WTC11 (cell line): ENCODE measurements around the gene DNAI1. TPM values are rescaled to one million over a fixed set of nuclear protein-coding genes. Genes with fewer than 3 reads are reported as not detected.
"Not testable (repeated sequence)": the region's sequence is repeated elsewhere in the genome, so short reads cannot be mapped to it uniquely, and the experiment has no call there.

Experiments
- ATAC-seq: fragments of 200-7000 bp; cut with Tn5 transposase; 2 replicates; pipeline ENCODE4 v1.10.0; 2021; ENCODE audit warnings: mild to moderate bottlenecking, moderate library complexity
- CTCF ChIA-PET: fragments of 300-600 bp; sonication (Branson Sonifier 250); formaldehyde crosslinking; loops from one replicate; lab custom pipeline; 2021; ENCODE audit warnings: antibody characterized with exemption; lab: Charles Lee
- POLR2A ChIA-PET: fragments of 350-600 bp; sonication (Branson Sonifier 250); formaldehyde crosslinking; loops from one replicate; lab custom pipeline; 2021; ENCODE audit warnings: antibody characterized with exemption; lab: Charles Lee
- DNase-seq: peaks from one replicate; pipeline ENCODE4 v3.0.0; 2021; ENCODE audit warnings: low spot score
- H3K27ac Mint-ChIP-seq: 2 replicates; pipeline ENCODE4 v1.8.0; 2021; ENCODE audit warnings: mixed read lengths
- H3K27me3 Mint-ChIP-seq: 2 replicates; pipeline ENCODE4 v1.8.0; 2021; ENCODE audit warnings: low read depth, mild to moderate bottlenecking, moderate library complexity, mixed read lengths
- H3K36me3 Mint-ChIP-seq: 2 replicates; pipeline ENCODE4 v1.8.0; 2021; ENCODE audit warnings: mixed read lengths
- H3K4me1 Mint-ChIP-seq: 2 replicates; pipeline ENCODE4 v1.8.0; 2022; ENCODE audit warnings: mixed read lengths
- H3K4me3 Mint-ChIP-seq: 2 replicates; pipeline ENCODE4 v1.8.0; 2021; ENCODE audit warnings: mild to moderate bottlenecking, moderate library complexity, mixed read lengths
- H3K9me3 Mint-ChIP-seq: 2 replicates; pipeline ENCODE4 v1.8.0; 2021; ENCODE audit warnings: mixed read lengths
- CREB1 ChIP-seq: sonication (generic); formaldehyde crosslinking; IDR thresholded peaks from 2 replicates; pipeline ENCODE4 v1.8.0; 2023; ENCODE audit warnings: mild to moderate bottlenecking, missing genetic modification reagents
- ERG ChIP-seq: fragments of 250-450 bp; sonication (Bioruptor Pico); IDR thresholded peaks from 2 replicates; pipeline ENCODE4 v1.8.0; 2021; ENCODE audit warnings: mild to moderate bottlenecking
- JAZF1 ChIP-seq: fragments of 250-450 bp; sonication (Bioruptor Pico); IDR thresholded peaks from 2 replicates; pipeline ENCODE4 v1.9.0; 2021; ENCODE audit warnings: moderate library complexity, mild to moderate bottlenecking, inconsistent platforms
- NR2C2 ChIP-seq: sonication (generic); formaldehyde crosslinking; IDR thresholded peaks from 2 replicates; pipeline ENCODE4 v1.8.0; 2022; ENCODE audit warnings: mild to moderate bottlenecking, missing genetic modification reagents
- OVOL2 ChIP-seq: fragments of 250-450 bp; sonication (Bioruptor Pico); IDR thresholded peaks from 2 replicates; pipeline ENCODE4 v1.9.0; 2021; ENCODE audit warnings: mild to moderate bottlenecking, borderline replicate concordance
- PREB ChIP-seq: sonication (generic); formaldehyde crosslinking; IDR thresholded peaks from 2 replicates; pipeline ENCODE4 v1.8.1; 2022; ENCODE audit warnings: mild to moderate bottlenecking, missing genetic modification reagents, moderate library complexity, borderline replicate concordance
- SMAD3 ChIP-seq: sonication (generic); formaldehyde crosslinking; IDR thresholded peaks from 2 replicates; pipeline ENCODE4 v1.8.0; 2022; ENCODE audit warnings: missing genetic modification reagents, mild to moderate bottlenecking, borderline replicate concordance
- TCF7 ChIP-seq: sonication (generic); formaldehyde crosslinking; IDR thresholded peaks from 2 replicates; pipeline ENCODE4 v1.8.0; 2022; ENCODE audit warnings: mild to moderate bottlenecking, low read depth, missing genetic modification reagents, moderate library complexity
- ZBTB43 ChIP-seq: sonication (generic); formaldehyde crosslinking; IDR thresholded peaks from 2 replicates; pipeline ENCODE4 v1.8.1; 2023; ENCODE audit warnings: mild to moderate bottlenecking, missing genetic modification reagents
- ZNF219 ChIP-seq: sonication (generic); formaldehyde crosslinking; IDR thresholded peaks from 2 replicates; pipeline ENCODE4 v1.8.0; 2023; ENCODE audit warnings: missing genetic modification reagents, mild to moderate bottlenecking, borderline replicate concordance
- ZNF416 ChIP-seq: fragments of 250-450 bp; sonication (Bioruptor Pico); IDR thresholded peaks from 2 replicates; pipeline ENCODE4 v1.9.0; 2021; ENCODE audit warnings: mild to moderate bottlenecking, inconsistent platforms
- total RNA-seq: library from RNA; stranded (reverse); gene quantifications from 3 replicates; pipeline ENCODE4 v1.2.3, GENCODE V29; 2021
- TF ChIP-seq, protein P1 (sequence below): sonication (generic); formaldehyde crosslinking; IDR thresholded peaks from 2 replicates; pipeline ENCODE4 v1.8.1; 2023; ENCODE audit warnings: mild to moderate bottlenecking, missing genetic modification reagents, borderline replicate concordance
- TF ChIP-seq, protein P2 (sequence below): sonication (generic); formaldehyde crosslinking; IDR thresholded peaks from 2 replicates; pipeline ENCODE4 v1.8.1; 2022; ENCODE audit warnings: missing genetic modification reagents, borderline replicate concordance

The DNAI1 gene
- total RNA-seq, 1 experiment from 2014 or later = 2.1 TPM

DNA sequence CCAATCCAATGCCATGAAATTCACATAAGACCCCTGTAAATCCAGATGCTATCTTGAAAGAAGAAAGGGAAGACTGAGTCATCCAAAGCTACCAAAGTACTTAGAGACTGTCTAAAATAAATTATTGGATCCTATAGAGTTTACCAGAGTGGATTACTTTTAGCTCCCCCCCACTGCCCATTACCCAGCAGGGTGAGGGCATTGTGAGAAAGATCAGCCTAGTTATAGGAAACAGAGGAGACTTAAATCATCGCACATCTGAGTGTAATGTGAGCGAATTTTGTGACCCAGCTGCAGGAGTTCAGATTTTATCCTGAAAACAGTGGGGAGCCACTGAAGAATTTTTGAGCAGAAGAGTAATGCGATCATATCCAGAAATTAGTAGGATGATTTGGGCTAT is 65.7 kb downstream of the DNAI1 start:
- peaks cover 17% of the 10 kb centered on the region for H3K4me1 Mint-ChIP-seq
- no peaks in the 10 kb centered on the region for H3K36me3 Mint-ChIP-seq
- H3K27ac Mint-ChIP-seq = no peak overlapping the region
- POLR2A ChIA-PET = no interaction called here
- no peak overlapping the region for H3K4me3 Mint-ChIP-seq
- ATAC-seq = no peak
- CTCF ChIA-PET = interaction anchor here (0.9 to 1.8 kb wide), 8 partner anchors 22 to 124 kb away, joined by 3 to 16 read pairs (median 6); no protein-coding TSS in a partner anchor
- peaks cover 56% of the 10 kb centered on the region for H3K27me3 Mint-ChIP-seq
- no peaks in the 10 kb centered on the region for H3K9me3 Mint-ChIP-seq
- TF ChIP-seq OVOL2 (CRISPR knock-in tag) (no peak), PREB (CRISPR knock-in tag) (no peak), ZBTB43 (CRISPR knock-in tag) (no peak), ZNF219 (CRISPR knock-in tag) (no peak), NR2C2 (CRISPR knock-in tag) (no peak), ERG (no peak), JAZF1 (CRISPR knock-in tag) (no peak), CREB1 (CRISPR knock-in tag) (no peak), TCF7 (CRISPR knock-in tag) (no peak), ZNF416 (CRISPR knock-in tag) (no peak)
- TF ChIP-seq, protein P1, sequence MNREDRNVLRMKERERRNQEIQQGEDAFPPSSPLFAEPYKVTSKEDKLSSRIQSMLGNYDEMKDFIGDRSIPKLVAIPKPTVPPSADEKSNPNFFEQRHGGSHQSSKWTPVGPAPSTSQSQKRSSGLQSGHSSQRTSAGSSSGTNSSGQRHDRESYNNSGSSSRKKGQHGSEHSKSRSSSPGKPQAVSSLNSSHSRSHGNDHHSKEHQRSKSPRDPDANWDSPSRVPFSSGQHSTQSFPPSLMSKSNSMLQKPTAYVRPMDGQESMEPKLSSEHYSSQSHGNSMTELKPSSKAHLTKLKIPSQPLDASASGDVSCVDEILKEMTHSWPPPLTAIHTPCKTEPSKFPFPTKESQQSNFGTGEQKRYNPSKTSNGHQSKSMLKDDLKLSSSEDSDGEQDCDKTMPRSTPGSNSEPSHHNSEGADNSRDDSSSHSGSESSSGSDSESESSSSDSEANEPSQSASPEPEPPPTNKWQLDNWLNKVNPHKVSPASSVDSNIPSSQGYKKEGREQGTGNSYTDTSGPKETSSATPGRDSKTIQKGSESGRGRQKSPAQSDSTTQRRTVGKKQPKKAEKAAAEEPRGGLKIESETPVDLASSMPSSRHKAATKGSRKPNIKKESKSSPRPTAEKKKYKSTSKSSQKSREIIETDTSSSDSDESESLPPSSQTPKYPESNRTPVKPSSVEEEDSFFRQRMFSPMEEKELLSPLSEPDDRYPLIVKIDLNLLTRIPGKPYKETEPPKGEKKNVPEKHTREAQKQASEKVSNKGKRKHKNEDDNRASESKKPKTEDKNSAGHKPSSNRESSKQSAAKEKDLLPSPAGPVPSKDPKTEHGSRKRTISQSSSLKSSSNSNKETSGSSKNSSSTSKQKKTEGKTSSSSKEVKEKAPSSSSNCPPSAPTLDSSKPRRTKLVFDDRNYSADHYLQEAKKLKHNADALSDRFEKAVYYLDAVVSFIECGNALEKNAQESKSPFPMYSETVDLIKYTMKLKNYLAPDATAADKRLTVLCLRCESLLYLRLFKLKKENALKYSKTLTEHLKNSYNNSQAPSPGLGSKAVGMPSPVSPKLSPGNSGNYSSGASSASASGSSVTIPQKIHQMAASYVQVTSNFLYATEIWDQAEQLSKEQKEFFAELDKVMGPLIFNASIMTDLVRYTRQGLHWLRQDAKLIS = no peak
- no peak for DNase-seq

- Mint-ChIP-seq H3K9me3 (peaks cover 3% of the 10 kb centered on the region), H3K27me3 (peaks cover 71% of the 10 kb centered on the region), H3K4me1 (peaks cover 16% of the 10 kb centered on the region)
- no peak for ATAC-seq
- TF ChIP-seq, protein P2, sequence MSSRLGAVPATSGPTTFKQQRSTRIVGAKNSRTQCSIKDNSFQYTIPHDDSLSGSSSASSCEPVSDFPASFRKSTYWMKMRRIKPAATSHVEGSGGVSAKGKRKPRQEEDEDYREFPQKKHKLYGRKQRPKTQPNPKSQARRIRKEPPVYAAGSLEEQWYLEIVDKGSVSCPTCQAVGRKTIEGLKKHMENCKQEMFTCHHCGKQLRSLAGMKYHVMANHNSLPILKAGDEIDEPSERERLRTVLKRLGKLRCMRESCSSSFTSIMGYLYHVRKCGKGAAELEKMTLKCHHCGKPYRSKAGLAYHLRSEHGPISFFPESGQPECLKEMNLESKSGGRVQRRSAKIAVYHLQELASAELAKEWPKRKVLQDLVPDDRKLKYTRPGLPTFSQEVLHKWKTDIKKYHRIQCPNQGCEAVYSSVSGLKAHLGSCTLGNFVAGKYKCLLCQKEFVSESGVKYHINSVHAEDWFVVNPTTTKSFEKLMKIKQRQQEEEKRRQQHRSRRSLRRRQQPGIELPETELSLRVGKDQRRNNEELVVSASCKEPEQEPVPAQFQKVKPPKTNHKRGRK (CRISPR knock-in tag) = no peak
- no peak for TF ChIP-seq SMAD3 (CRISPR knock-in tag)
- TF ChIP-seq, all 79 proteins: peak for 0
- Mint-ChIP-seq H3K36me3 (peaks cover 3% of the 10 kb centered on the region; the same call in 1 of the 2 replicates), H3K27ac (no peak overlapping the region), H3K4me3 (no peak overlapping the region)
- DNase-seq = no peak
- CTCF ChIA-PET = interaction anchor here (1.0 kb wide), 1 partner anchor 22 kb away, joined by 3 read pairs; no protein-coding TSS in a partner anchor
- POLR2A ChIA-PET = no interaction called here
Measured at GRCh38 chr9:34526026-34526425, 67.4 kb downstream of the DNAI1 start.

DNA sequence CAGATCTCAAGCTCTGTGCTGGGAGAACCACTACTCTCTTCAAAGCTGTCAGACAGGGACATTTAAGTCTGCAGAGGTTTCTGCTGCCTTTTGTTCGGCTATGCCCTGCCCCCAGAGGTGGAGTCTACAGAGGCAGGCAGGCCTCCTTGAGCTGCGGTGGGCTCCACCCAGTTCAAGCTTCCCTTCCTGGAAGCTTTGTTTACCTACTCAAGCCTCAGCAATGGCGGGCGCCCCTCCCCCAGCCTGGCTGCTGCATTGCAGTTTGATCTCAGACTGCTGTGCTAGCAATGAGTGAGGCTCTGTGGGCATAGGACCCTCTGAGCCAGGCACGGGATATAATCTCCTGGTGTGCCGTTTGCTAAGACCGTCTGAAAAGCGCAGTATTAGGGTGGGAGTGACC is 73.4 kb downstream of the DNAI1 start:
- peaks cover 28% of the 10 kb centered on the region for H3K9me3 Mint-ChIP-seq
- ATAC-seq, H3K4me3 Mint-ChIP-seq, DNase-seq, H3K4me1 Mint-ChIP-seq, H3K27ac Mint-ChIP-seq, POLR2A ChIA-PET: not testable (repeated sequence)
- peaks cover 64% of the 10 kb centered on the region for H3K27me3 Mint-ChIP-seq
- CTCF ChIA-PET = interaction anchor here (0.6 kb wide), 2 partner anchors 22 to 104 kb away, joined by 3 to 5 read pairs; no protein-coding TSS in a partner anchor
- peaks cover 11% of the 10 kb centered on the region for H3K36me3 Mint-ChIP-seq
